Liver (tissue), 3 donors: ENCODE results near the gene TRAIP.

Experiments
- ATF3 ChIP-seq: IDR thresholded peaks from 2 replicates; pipeline ENCODE4 v1.6.1; 2016; ENCODE audit warnings: antibody characterized with exemption
- EGR1 ChIP-seq, 2 donors: IDR thresholded peaks; 2 replicates each; pipeline ENCODE4 v1.6.1; 2016 to 2018; ENCODE audit warnings: antibody characterized with exemption in 2 of 2, low read depth in 2 of 2
- FOXA1 ChIP-seq: IDR thresholded peaks from 2 replicates; pipeline ENCODE4 v1.6.1; 2016; ENCODE audit warnings: antibody characterized with exemption
- GABPA ChIP-seq, 2 donors: IDR thresholded peaks in 1 of 2; conservative IDR thresholded peaks in 1 of 2; 2 replicates each; pipeline ENCODE4 v1.6.1; 2016; ENCODE audit warnings: antibody characterized with exemption in 2 of 2, mild to moderate bottlenecking in 1 of 2, moderate library complexity in 1 of 2
- JUND ChIP-seq, 2 donors: IDR thresholded peaks; 2 replicates each; pipeline ENCODE4 v1.6.1; 2016; ENCODE audit warnings: antibody characterized with exemption in 2 of 2
- RAD21 ChIP-seq, 2 donors: IDR thresholded peaks; 2 replicates each; pipeline ENCODE4 v1.6.1; 2016; ENCODE audit warnings: antibody characterized with exemption in 2 of 2, mild to moderate bottlenecking in 2 of 2
- SP1 ChIP-seq: IDR thresholded peaks from 2 replicates; pipeline ENCODE4 v1.6.1; 2018; ENCODE audit warnings: antibody characterized with exemption, mild to moderate bottlenecking
- TAF1 ChIP-seq: conservative IDR thresholded peaks from 2 replicates; pipeline ENCODE4 v1.6.1; 2016; ENCODE audit warnings: antibody characterized with exemption, mild to moderate bottlenecking
- YY1 ChIP-seq: IDR thresholded peaks from 2 replicates; pipeline ENCODE4 v1.6.1; 2016; ENCODE audit warnings: antibody characterized with exemption, mild to moderate bottlenecking
- TF ChIP-seq, protein P1 (sequence below): fragments of 150-350 bp; IDR thresholded peaks from 2 replicates; pipeline ENCODE4 v1.5.1; 2017; ENCODE audit warnings: improper control_type of control experiment, low read depth, low read length; ENCODE audit not compliant: missing input control
- TF ChIP-seq, protein P2 (sequence below): IDR thresholded peaks from 2 replicates; pipeline ENCODE4 v1.6.1; 2016; ENCODE audit warnings: antibody characterized with exemption
- TF ChIP-seq, protein P3 (sequence below): IDR thresholded peaks from 2 replicates; pipeline ENCODE4 v1.6.1; 2016; ENCODE audit warnings: antibody characterized with exemption
- TF ChIP-seq, protein P4 (sequence below): IDR thresholded peaks from 2 replicates; pipeline ENCODE4 v1.6.1; 2016; ENCODE audit warnings: antibody characterized with exemption, mild to moderate bottlenecking
- donor health status: healthy.
- donor health status: healthy.

- no peak for TF ChIP-seq JUND (IDR thresholded peaks at IDR 0.05)
- TF ChIP-seq FOXA1, result no peak
- TF ChIP-seq SP1, result no peak
- TF ChIP-seq, protein P1, sequence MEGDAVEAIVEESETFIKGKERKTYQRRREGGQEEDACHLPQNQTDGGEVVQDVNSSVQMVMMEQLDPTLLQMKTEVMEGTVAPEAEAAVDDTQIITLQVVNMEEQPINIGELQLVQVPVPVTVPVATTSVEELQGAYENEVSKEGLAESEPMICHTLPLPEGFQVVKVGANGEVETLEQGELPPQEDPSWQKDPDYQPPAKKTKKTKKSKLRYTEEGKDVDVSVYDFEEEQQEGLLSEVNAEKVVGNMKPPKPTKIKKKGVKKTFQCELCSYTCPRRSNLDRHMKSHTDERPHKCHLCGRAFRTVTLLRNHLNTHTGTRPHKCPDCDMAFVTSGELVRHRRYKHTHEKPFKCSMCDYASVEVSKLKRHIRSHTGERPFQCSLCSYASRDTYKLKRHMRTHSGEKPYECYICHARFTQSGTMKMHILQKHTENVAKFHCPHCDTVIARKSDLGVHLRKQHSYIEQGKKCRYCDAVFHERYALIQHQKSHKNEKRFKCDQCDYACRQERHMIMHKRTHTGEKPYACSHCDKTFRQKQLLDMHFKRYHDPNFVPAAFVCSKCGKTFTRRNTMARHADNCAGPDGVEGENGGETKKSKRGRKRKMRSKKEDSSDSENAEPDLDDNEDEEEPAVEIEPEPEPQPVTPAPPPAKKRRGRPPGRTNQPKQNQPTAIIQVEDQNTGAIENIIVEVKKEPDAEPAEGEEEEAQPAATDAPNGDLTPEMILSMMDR, result no peak
- TF ChIP-seq, protein P2, sequence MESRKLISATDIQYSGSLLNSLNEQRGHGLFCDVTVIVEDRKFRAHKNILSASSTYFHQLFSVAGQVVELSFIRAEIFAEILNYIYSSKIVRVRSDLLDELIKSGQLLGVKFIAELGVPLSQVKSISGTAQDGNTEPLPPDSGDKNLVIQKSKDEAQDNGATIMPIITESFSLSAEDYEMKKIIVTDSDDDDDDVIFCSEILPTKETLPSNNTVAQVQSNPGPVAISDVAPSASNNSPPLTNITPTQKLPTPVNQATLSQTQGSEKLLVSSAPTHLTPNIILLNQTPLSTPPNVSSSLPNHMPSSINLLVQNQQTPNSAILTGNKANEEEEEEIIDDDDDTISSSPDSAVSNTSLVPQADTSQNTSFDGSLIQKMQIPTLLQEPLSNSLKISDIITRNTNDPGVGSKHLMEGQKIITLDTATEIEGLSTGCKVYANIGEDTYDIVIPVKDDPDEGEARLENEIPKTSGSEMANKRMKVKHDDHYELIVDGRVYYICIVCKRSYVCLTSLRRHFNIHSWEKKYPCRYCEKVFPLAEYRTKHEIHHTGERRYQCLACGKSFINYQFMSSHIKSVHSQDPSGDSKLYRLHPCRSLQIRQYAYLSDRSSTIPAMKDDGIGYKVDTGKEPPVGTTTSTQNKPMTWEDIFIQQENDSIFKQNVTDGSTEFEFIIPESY, result no peak
- TF ChIP-seq RAD21 (IDR thresholded peaks at IDR 0.05), result peak in 1 of 2 donors; percentile 14
- TF ChIP-seq, protein P3, sequence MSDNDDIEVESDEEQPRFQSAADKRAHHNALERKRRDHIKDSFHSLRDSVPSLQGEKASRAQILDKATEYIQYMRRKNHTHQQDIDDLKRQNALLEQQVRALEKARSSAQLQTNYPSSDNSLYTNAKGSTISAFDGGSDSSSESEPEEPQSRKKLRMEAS, result no peak
- no peak for TF ChIP-seq EGR1 (IDR thresholded peaks at IDR 0.05; ENCODE audit: low read depth in 2 of 2)
- TF ChIP-seq, protein P4, sequence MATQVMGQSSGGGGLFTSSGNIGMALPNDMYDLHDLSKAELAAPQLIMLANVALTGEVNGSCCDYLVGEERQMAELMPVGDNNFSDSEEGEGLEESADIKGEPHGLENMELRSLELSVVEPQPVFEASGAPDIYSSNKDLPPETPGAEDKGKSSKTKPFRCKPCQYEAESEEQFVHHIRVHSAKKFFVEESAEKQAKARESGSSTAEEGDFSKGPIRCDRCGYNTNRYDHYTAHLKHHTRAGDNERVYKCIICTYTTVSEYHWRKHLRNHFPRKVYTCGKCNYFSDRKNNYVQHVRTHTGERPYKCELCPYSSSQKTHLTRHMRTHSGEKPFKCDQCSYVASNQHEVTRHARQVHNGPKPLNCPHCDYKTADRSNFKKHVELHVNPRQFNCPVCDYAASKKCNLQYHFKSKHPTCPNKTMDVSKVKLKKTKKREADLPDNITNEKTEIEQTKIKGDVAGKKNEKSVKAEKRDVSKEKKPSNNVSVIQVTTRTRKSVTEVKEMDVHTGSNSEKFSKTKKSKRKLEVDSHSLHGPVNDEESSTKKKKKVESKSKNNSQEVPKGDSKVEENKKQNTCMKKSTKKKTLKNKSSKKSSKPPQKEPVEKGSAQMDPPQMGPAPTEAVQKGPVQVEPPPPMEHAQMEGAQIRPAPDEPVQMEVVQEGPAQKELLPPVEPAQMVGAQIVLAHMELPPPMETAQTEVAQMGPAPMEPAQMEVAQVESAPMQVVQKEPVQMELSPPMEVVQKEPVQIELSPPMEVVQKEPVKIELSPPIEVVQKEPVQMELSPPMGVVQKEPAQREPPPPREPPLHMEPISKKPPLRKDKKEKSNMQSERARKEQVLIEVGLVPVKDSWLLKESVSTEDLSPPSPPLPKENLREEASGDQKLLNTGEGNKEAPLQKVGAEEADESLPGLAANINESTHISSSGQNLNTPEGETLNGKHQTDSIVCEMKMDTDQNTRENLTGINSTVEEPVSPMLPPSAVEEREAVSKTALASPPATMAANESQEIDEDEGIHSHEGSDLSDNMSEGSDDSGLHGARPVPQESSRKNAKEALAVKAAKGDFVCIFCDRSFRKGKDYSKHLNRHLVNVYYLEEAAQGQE, result no peak
- no peak for TF ChIP-seq ATF3
- no peak for TF ChIP-seq GABPA (IDR thresholded peaks at IDR 0.05 in 1 of 2, conservative IDR thresholded peaks at IDR 0.05 in 1 of 2)
- TF ChIP-seq TAF1, result no peak
- no peak for TF ChIP-seq YY1
Measured at GRCh38 chr3:49903451-49904424, 47.4 kb upstream of the TRAIP start, which contains the start of gene MST1R.
